Suprapubic skin (tissue), 4 donors: ENCODE results near the gene OR2L13. TPM values are rescaled to one million over a fixed set of nuclear protein-coding genes. Genes with fewer than 3 reads are reported as not detected.
"Not testable (repeated sequence)": the region's sequence is repeated elsewhere in the genome, so short reads cannot be mapped to it uniquely, and the experiment has no call there.

ENCODE experiments used
- DNase-seq, 2 donors: peaks; one replicate each; pipeline ENCODE4 v3.0.0-alpha.2; 2019; ENCODE audit warnings: low spot score in 2 of 2
- H3K27ac ChIP-seq: fragments of 200-600 bp; sonication (generic); one replicate; pipeline ENCODE4 v1.5.1; 2019
- H3K27me3 ChIP-seq: fragments of 200-600 bp; sonication (generic); one replicate; pipeline ENCODE4 v1.5.1; 2019
- H3K36me3 ChIP-seq: fragments of 200-600 bp; sonication (generic); one replicate; pipeline ENCODE4 v1.5.1; 2019
- H3K4me1 ChIP-seq: fragments of 200-600 bp; sonication (generic); one replicate; pipeline ENCODE4 v1.5.1; 2019
- H3K4me3 ChIP-seq: fragments of 200-600 bp; sonication (generic); one replicate; pipeline ENCODE4 v1.5.1; 2019; ENCODE audit warnings: mild to moderate bottlenecking
- H3K9me3 ChIP-seq: fragments of 200-600 bp; sonication (generic); one replicate; pipeline ENCODE4 v1.5.1; 2019
- EP300 ChIP-seq: sonication (generic); formaldehyde crosslinking; IDR thresholded peaks from one replicate; pipeline ENCODE4 v1.6.1; 2017; ENCODE audit warnings: antibody characterized with exemption
- POLR2A ChIP-seq, 2 donors: fragments of 450-650 bp; IDR thresholded peaks; one replicate each; pipeline ENCODE4 v1.6.1; 2017; ENCODE audit warnings: antibody characterized with exemption in 2 of 2, mild to moderate bottlenecking in 2 of 2, moderate library complexity in 2 of 2
- POLR2AphosphoS5 ChIP-seq, 3 donors: sonication (generic); formaldehyde crosslinking; IDR thresholded peaks; one replicate each; pipeline ENCODE4 v1.6.1; 2017; ENCODE audit warnings: antibody characterized with exemption in 3 of 3
- WGBS: methylation state at CpG from one replicate; pipeline ENCODE4 v1.1.5; 2018; 5-methylcytosine and 5-hydroxymethylcytosine counted together
- total RNA-seq, 4 donors: library from RNA; depleted of rRNA; stranded (reverse); fragments of >200 nt; gene quantifications; one replicate each; pipeline ENCODE4 v1.1.0, GENCODE V29; 2016
- TF ChIP-seq, protein P1 (sequence below), 2 donors: fragments of 200-600 bp in 1 of 2; fragments of 450-650 bp in 1 of 2; sonication (generic) in 1 of 2; IDR thresholded peaks; one replicate each; pipeline ENCODE4 v1.5.1; 2016 to 2019; ENCODE audit warnings: antibody characterized with exemption in 2 of 2, mild to moderate bottlenecking in 1 of 2, moderate library complexity in 1 of 2

OR2L13 gene
- total RNA-seq, 4 donors from 2014 or later = not detected

DNA sequence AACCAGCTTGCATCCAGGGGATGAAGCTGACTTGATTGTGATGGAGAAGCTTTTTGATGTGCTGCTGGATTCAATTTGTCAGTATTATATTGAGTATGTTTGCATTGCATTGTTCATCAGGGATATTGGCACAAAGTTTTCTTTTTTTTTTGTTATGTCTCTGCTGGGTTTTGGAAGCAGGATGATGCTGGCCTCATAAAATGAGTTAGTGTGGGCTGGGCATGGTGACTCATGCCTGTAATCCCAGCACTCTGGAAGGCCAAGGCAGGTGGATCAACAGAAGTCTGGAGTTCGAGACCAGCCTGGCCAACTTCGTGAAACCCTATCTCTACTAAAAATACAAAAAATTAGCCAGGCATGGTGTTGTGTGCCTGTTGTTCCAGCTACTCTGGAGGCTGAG lies 39.7 kb upstream of the OR2L13 start:
- H3K27me3 ChIP-seq = no peaks in the 10 kb centered on the region
- 67% methylated on average over 2 of the region's 2 CpGs for WGBS

GRCh38 chr1:248065071-248065470 lies 29.9 kb upstream of the OR2L13 start:
- H3K4me1 ChIP-seq = no peaks in the 10 kb centered on the region
- WGBS = 71% methylated on average over 2 of the region's 2 CpGs
- no peaks in the 10 kb centered on the region for H3K36me3 ChIP-seq
- TF ChIP-seq POLR2A (IDR thresholded peaks at IDR 0.05) (no peak), EP300 (no peak), POLR2AphosphoS5 (IDR thresholded peaks at IDR 0.05) (no peak)
- no peaks in the 10 kb centered on the region for H3K27me3 ChIP-seq
- peaks cover 3% of the 10 kb centered on the region for H3K9me3 ChIP-seq
- H3K4me3 ChIP-seq = no peak overlapping the region
- H3K27ac ChIP-seq = no peak overlapping the region
- DNase-seq = no peak

More for the DNA sequence above, 39.7 kb upstream of the OR2L13 start:
- no peaks in the 10 kb centered on the region for H3K4me1 ChIP-seq
- H3K36me3 ChIP-seq = no peaks in the 10 kb centered on the region
- no peak for DNase-seq
- H3K4me3 ChIP-seq = no peak overlapping the region
- peaks cover 4% of the 10 kb centered on the region for H3K9me3 ChIP-seq
- TF ChIP-seq POLR2AphosphoS5 (IDR thresholded peaks at IDR 0.05) = no peak
- no peak overlapping the region for H3K27ac ChIP-seq

GRCh38 chr1:248065604-248066003 lies 29.4 kb upstream of the OR2L13 start:
- Histone ChIP-seq H3K27ac (no peak overlapping the region), H3K27me3 (no peaks in the 10 kb centered on the region), H3K4me1 (no peaks in the 10 kb centered on the region), H3K36me3 (no peaks in the 10 kb centered on the region), H3K9me3 (peaks cover 3% of the 10 kb centered on the region), H3K4me3 (no peak overlapping the region)
- no peak for TF ChIP-seq POLR2A (IDR thresholded peaks at IDR 0.05)
- TF ChIP-seq, protein P1, sequence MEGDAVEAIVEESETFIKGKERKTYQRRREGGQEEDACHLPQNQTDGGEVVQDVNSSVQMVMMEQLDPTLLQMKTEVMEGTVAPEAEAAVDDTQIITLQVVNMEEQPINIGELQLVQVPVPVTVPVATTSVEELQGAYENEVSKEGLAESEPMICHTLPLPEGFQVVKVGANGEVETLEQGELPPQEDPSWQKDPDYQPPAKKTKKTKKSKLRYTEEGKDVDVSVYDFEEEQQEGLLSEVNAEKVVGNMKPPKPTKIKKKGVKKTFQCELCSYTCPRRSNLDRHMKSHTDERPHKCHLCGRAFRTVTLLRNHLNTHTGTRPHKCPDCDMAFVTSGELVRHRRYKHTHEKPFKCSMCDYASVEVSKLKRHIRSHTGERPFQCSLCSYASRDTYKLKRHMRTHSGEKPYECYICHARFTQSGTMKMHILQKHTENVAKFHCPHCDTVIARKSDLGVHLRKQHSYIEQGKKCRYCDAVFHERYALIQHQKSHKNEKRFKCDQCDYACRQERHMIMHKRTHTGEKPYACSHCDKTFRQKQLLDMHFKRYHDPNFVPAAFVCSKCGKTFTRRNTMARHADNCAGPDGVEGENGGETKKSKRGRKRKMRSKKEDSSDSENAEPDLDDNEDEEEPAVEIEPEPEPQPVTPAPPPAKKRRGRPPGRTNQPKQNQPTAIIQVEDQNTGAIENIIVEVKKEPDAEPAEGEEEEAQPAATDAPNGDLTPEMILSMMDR (IDR thresholded peaks at IDR 0.05) = no peak
- TF ChIP-seq EP300 = no peak
- TF ChIP-seq POLR2AphosphoS5 (IDR thresholded peaks at IDR 0.05) = no peak
- DNase-seq = no peak
- WGBS = 96% methylated on average over 3 of the region's 3 CpGs

DNA sequence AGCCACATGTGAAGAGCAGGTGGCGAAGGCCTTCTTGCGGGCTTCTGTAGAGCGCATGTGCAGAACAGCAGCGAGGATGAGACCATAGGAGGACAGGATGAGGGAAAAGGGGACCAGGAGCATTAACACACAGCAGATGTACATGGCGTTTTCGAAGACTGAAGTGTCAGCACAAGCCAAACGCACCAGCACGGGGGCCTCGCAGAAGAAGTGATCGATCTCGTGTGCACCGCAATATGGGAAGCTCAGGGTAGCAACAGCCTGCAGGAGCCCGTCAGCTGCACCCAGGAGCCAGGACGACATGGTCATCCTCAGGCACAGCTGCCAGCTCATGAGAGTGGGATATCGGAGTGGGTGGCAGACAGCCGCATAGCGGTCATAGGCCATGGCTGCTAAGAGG lies 11.1 kb upstream of the OR2L13 start:
- not testable (repeated sequence) for H3K4me1 ChIP-seq, H3K27ac ChIP-seq, H3K36me3 ChIP-seq, H3K9me3 ChIP-seq, DNase-seq, H3K27me3 ChIP-seq, H3K4me3 ChIP-seq
- whole genome bisulfite sequencing = 87% methylated on average over 3 of the region's 17 CpGs

- DNase-seq = no peak
- Histone ChIP-seq H3K4me1 (no peaks in the 10 kb centered on the region), H3K27ac (no peak overlapping the region), H3K9me3 (peaks cover 5% of the 10 kb centered on the region), H3K27me3 (no peaks in the 10 kb centered on the region), H3K36me3 (no peaks in the 10 kb centered on the region), H3K4me3 (no peak overlapping the region)
- TF ChIP-seq POLR2A (IDR thresholded peaks at IDR 0.05) (no peak), EP300 (no peak), POLR2AphosphoS5 (IDR thresholded peaks at IDR 0.05) (no peak)
- TF ChIP-seq, protein P1 (IDR thresholded peaks at IDR 0.05) = no peak
- WGBS = 92% methylated on average over 1 of the region's 1 CpG
Observed at GRCh38 chr1:248098529-248098928, 3.5 kb downstream of the OR2L13 start.

- Histone ChIP-seq H3K36me3 (no peaks in the 10 kb centered on the region), H3K27me3 (no peaks in the 10 kb centered on the region), H3K9me3 (peaks cover 23% of the 10 kb centered on the region), H3K27ac (no peak overlapping the region), H3K4me3 (no peak overlapping the region), H3K4me1 (no peaks in the 10 kb centered on the region)
- TF ChIP-seq EP300 = no peak
- no peak for TF ChIP-seq POLR2AphosphoS5 (IDR thresholded peaks at IDR 0.05)
- TF ChIP-seq POLR2A (IDR thresholded peaks at IDR 0.05) = no peak
- TF ChIP-seq, protein P1 (IDR thresholded peaks at IDR 0.05) = no peak
- no peak for DNase-seq
Observed at GRCh38 chr1:248102847-248103246, 7.9 kb downstream of the OR2L13 start.

GRCh38 chr1:248111157-248111556 lies 16.2 kb downstream of the OR2L13 start:
- Histone ChIP-seq H3K27ac (no peak overlapping the region), H3K27me3 (no peaks in the 10 kb centered on the region), H3K4me3 (no peak overlapping the region), H3K9me3 (peaks cover 27% of the 10 kb centered on the region), H3K36me3 (no peaks in the 10 kb centered on the region), H3K4me1 (no peaks in the 10 kb centered on the region)
- DNase-seq = no peak
- TF ChIP-seq POLR2A (IDR thresholded peaks at IDR 0.05) (no peak), EP300 (no peak), POLR2AphosphoS5 (IDR thresholded peaks at IDR 0.05) (no peak)
- TF ChIP-seq, protein P1 (IDR thresholded peaks at IDR 0.05) = no peak
- WGBS = 90% methylated on average over 5 of the region's 5 CpGs
